ENCODE results near the gene WWP2.
"Not testable (repeated sequence)": the region's sequence is repeated elsewhere in the genome, so short reads cannot be mapped to it uniquely, and the experiment has no call there.

Gene WWP2

GRCh38 chr16:69831212-69832123, 69.3 kb downstream of the WWP2 start:
- peak; percentile 87 for DNase-seq

- DNase-seq = no peak
Observed at GRCh38 chr16:69833357-69834282, 71.5 kb downstream of the WWP2 start.

- no peak for DNase-seq
Observed at GRCh38 chr16:69834807-69835466, 72.8 kb downstream of the WWP2 start.

- DNase-seq = no peak
Observed at GRCh38 chr16:69836257-69836656, 74.1 kb downstream of the WWP2 start.

- no peak for DNase-seq
Observed at GRCh38 chr16:69837380-69837779, 75.2 kb downstream of the WWP2 start.

- DNase-seq = no peak
Observed at GRCh38 chr16:69838489-69838888, 76.4 kb downstream of the WWP2 start.

- DNase-seq = no peak
Observed at GRCh38 chr16:69839240-69839688, 77.1 kb downstream of the WWP2 start.

- DNase-seq = no peak
Observed at GRCh38 chr16:69839798-69840409, 77.8 kb downstream of the WWP2 start.

- DNase-seq = no peak
Observed at GRCh38 chr16:69840975-69841374, 78.8 kb downstream of the WWP2 start.

GRCh38 chr16:69844441-69844840, 82.3 kb downstream of the WWP2 start:
- DNase-seq = no peak

- no peak for DNase-seq
Observed at GRCh38 chr16:69845181-69845580, 83.0 kb downstream of the WWP2 start.

GRCh38 chr16:69847643-69848042, 85.5 kb downstream of the WWP2 start:
- DNase-seq = no peak

GRCh38 chr16:69848637-69849545, 86.8 kb downstream of the WWP2 start:
- DNase-seq = peak; percentile 82

GRCh38 chr16:69851491-69852240, 89.5 kb downstream of the WWP2 start:
- no peak for DNase-seq

GRCh38 chr16:69852815-69853214, 90.7 kb downstream of the WWP2 start:
- DNase-seq = no peak

- no peak for DNase-seq
Observed at GRCh38 chr16:69853481-69853880, 91.3 kb downstream of the WWP2 start.

GRCh38 chr16:69854776-69855175, 92.6 kb downstream of the WWP2 start:
- not testable (repeated sequence) for DNase-seq

GRCh38 chr16:69855592-69855991, 93.5 kb downstream of the WWP2 start:
- DNase-seq = no peak

GRCh38 chr16:69858191-69859104, 96.3 kb downstream of the WWP2 start:
- no peak for DNase-seq

Measured in kidney glomerular epithelial cell (primary cell).